IMR-90 (cell line): ENCODE data around the gene SS18L1. TPM values are rescaled to one million over a fixed set of nuclear protein-coding genes. Genes with fewer than 3 reads are reported as not detected.

Experiments
- ATAC-seq: fragments of 200-7000 bp; cut with Tn5 transposase; 2 replicates; pipeline ENCODE4 v1.9.1; 2020; ENCODE audit warnings: low read depth, mild to moderate bottlenecking, moderate library complexity
- BruUV-seq: library from RNA; stranded (reverse); fragments of 400-500 nt; replicated peaks from 2 replicates; lab custom pipeline; 2021; lab: Mats Ljungman, UMichigan
- CTCF ChIA-PET: fragments of 300-600 bp; formaldehyde crosslinking; extraction: SDS; loops from one replicate; lab custom pipeline; 2021; ENCODE audit warnings: antibody characterized with exemption; lab: Yijun Ruan, JAX
- POLR2A ChIA-PET: fragments of 300-600 bp; sonication (Branson Sonifier 250); formaldehyde crosslinking; loops from one replicate; lab custom pipeline; 2022; ENCODE audit warnings: antibody characterized with exemption; ENCODE audit not compliant: unreplicated experiment; lab: Charles Lee
- DNase-seq: peaks from one replicate; pipeline ENCODE4 v3.0.0; 2013
- H2AFZ ChIP-seq: replicated peaks from 2 replicates; pipeline ENCODE3; 2013; ENCODE audit warnings: low read length, mild to moderate bottlenecking; ENCODE audit not compliant: poor library complexity
- H2AK5ac ChIP-seq: 2 replicates; pipeline ENCODE4 v1.6.1; 2013; ENCODE audit warnings: low read depth, low read length, inconsistent platforms
- H2AK9ac ChIP-seq: replicated peaks from 2 replicates; pipeline ENCODE3; 2013; ENCODE audit warnings: mild to moderate bottlenecking, low read depth, low read length, moderate library complexity; ENCODE audit not compliant: poor library complexity
- H2BK120ac ChIP-seq: 2 replicates; pipeline ENCODE4 v1.6.1; 2013; ENCODE audit warnings: low read depth, low read length, inconsistent platforms
- H2BK15ac ChIP-seq: 3 replicates; pipeline ENCODE4 v1.6.1; 2013; ENCODE audit warnings: low read depth, low read length, inconsistent platforms
- H2BK20ac ChIP-seq: 2 replicates; pipeline ENCODE4 v1.6.1; 2013; ENCODE audit warnings: low read depth, mild to moderate bottlenecking, inconsistent platforms, low read length, moderate library complexity
- H2BK5ac ChIP-seq: 2 replicates; pipeline ENCODE4 v1.6.1; 2013; ENCODE audit warnings: mild to moderate bottlenecking, low read depth, low read length, inconsistent platforms; ENCODE audit not compliant: poor library complexity, severe bottlenecking
- H3K14ac ChIP-seq: replicated peaks from 2 replicates; pipeline ENCODE4 v1.6.1; 2013; ENCODE audit warnings: low read depth, low read length, inconsistent platforms
- H3K18ac ChIP-seq: 2 replicates; pipeline ENCODE4 v1.6.1; 2013; ENCODE audit warnings: low read depth, low read length, control low read depth
- H3K23ac ChIP-seq: 2 replicates; pipeline ENCODE4 v1.6.1; 2013; ENCODE audit warnings: low read depth, low read length, inconsistent platforms
- H3K27ac ChIP-seq: 2 replicates; pipeline ENCODE4 v1.5.1; 2013; ENCODE audit warnings: mild to moderate bottlenecking, control low read depth, low read length; ENCODE audit not compliant: insufficient read depth
- H3K27me3 ChIP-seq: 2 replicates; pipeline ENCODE4 v1.6.1; 2013; ENCODE audit warnings: low read length; ENCODE audit not compliant: control insufficient read depth, insufficient read depth
- H3K36me3 ChIP-seq: 2 replicates; pipeline ENCODE4 v1.6.1; 2013; ENCODE audit warnings: low read length, mixed read lengths; ENCODE audit not compliant: control insufficient read depth, insufficient read depth
- H3K4ac ChIP-seq: 2 replicates; pipeline ENCODE4 v1.6.1; 2013; ENCODE audit warnings: low read depth, low read length, inconsistent platforms
- H3K4me1 ChIP-seq: 2 replicates; pipeline ENCODE4 v1.6.1; 2013; ENCODE audit warnings: low read length, mixed read lengths; ENCODE audit not compliant: control insufficient read depth, insufficient read depth
- H3K4me2 ChIP-seq: 2 replicates; pipeline ENCODE4 v1.6.1; 2013; ENCODE audit warnings: low read depth, mild to moderate bottlenecking, control low read depth, low read length, moderate library complexity
- H3K4me3 ChIP-seq: 2 replicates; pipeline ENCODE4 v1.5.1; 2013; ENCODE audit warnings: low read depth, mild to moderate bottlenecking, control low read depth, low read length, moderate library complexity; ENCODE audit not compliant: insufficient read depth
- H3K56ac ChIP-seq: 2 replicates; pipeline ENCODE4 v1.6.1; 2013; ENCODE audit warnings: low read length, inconsistent platforms; ENCODE audit not compliant: insufficient read depth; ENCODE audit errors: extremely low read depth
- H3K79me1 ChIP-seq, 2 experiments: 2 replicates each; pipeline ENCODE4 v1.6.1; 2013; ENCODE audit warnings: low read length in 2 of 2, inconsistent platforms in 1 of 2, low read depth in 1 of 2
- H3K9ac ChIP-seq: 2 replicates; pipeline ENCODE4 v1.6.1; 2013; ENCODE audit warnings: low read depth, low read length, control low read depth
- H3K9me1 ChIP-seq: 2 replicates; pipeline ENCODE4 v1.6.1; 2013; ENCODE audit warnings: low read length, inconsistent platforms; ENCODE audit not compliant: insufficient read depth
- H3K9me3 ChIP-seq: 2 replicates; pipeline ENCODE4 v1.6.1; 2013; ENCODE audit warnings: low read length; ENCODE audit not compliant: control insufficient read depth, insufficient read depth
- H4K20me1 ChIP-seq: 2 replicates; pipeline ENCODE4 v1.6.1; 2013; ENCODE audit warnings: low read length, inconsistent platforms; ENCODE audit not compliant: insufficient read depth
- H4K5ac ChIP-seq: 2 replicates; pipeline ENCODE4 v1.6.1; 2013; ENCODE audit warnings: mild to moderate bottlenecking, low read depth, low read length, control low read depth
- H4K8ac ChIP-seq, 2 experiments: 2 replicates each; pipeline ENCODE4 v1.6.1; 2013; ENCODE audit warnings: low read depth in 2 of 2, low read length in 2 of 2, control low read depth in 1 of 2, inconsistent platforms in 1 of 2
- H4K91ac ChIP-seq: 2 replicates; pipeline ENCODE4 v1.6.1; 2013; ENCODE audit warnings: low read depth, low read length, inconsistent platforms; ENCODE audit not compliant: insufficient read depth
- BHLHE40 ChIP-seq: fragments of 150-350 bp; IDR thresholded peaks from 2 replicates; pipeline ENCODE4 v1.6.1; 2016; ENCODE audit warnings: mild to moderate bottlenecking, low read depth, low read length
- CEBPB ChIP-seq: IDR thresholded peaks from 2 replicates; pipeline ENCODE4 v1.6.1; 2012; ENCODE audit warnings: low read depth, low read length, improper control_type of control experiment
- CHD1 ChIP-seq: IDR thresholded peaks from 2 replicates; pipeline ENCODE4 v1.6.1; 2012; ENCODE audit warnings: low read depth, low read length, improper control_type of control experiment
- CTCF ChIP-seq: conservative IDR thresholded peaks from 2 replicates; pipeline ENCODE4 v1.5.1; 2012; ENCODE audit warnings: mild to moderate bottlenecking, low read depth, low read length, improper control_type of control experiment
- ELK1 ChIP-seq: fragments of 150-350 bp; IDR thresholded peaks from 2 replicates; pipeline ENCODE4 v1.6.1; 2016; ENCODE audit warnings: low read depth, mild to moderate bottlenecking, low read length, moderate library complexity, borderline replicate concordance
- FOS ChIP-seq: fragments of 150-350 bp; IDR thresholded peaks from 2 replicates; pipeline ENCODE4 v1.6.1; 2016; ENCODE audit warnings: low read depth, low read length
- MAFK ChIP-seq: IDR thresholded peaks from 2 replicates; pipeline ENCODE4 v1.6.1; 2012; ENCODE audit warnings: low read depth, low read length, improper control_type of control experiment
- MAZ ChIP-seq: IDR thresholded peaks from 2 replicates; pipeline ENCODE4 v1.6.1; 2012; ENCODE audit warnings: low read depth, mild to moderate bottlenecking, low read length, improper control_type of control experiment, moderate library complexity, borderline replicate concordance
- MXI1 ChIP-seq: IDR thresholded peaks from 2 replicates; pipeline ENCODE4 v1.6.1; 2012; ENCODE audit warnings: low read depth, mild to moderate bottlenecking, low read length, moderate library complexity, borderline replicate concordance
- NFE2L2 ChIP-seq: fragments of 150-350 bp; IDR thresholded peaks from 2 replicates; pipeline ENCODE4 v1.6.1; 2016; ENCODE audit warnings: low read depth, mild to moderate bottlenecking, low read length
- POLR2A ChIP-seq: IDR thresholded peaks from 2 replicates; pipeline ENCODE4 v1.6.1; 2012; ENCODE audit warnings: mild to moderate bottlenecking, low read depth, low read length
- RAD21 ChIP-seq: IDR thresholded peaks from 2 replicates; pipeline ENCODE4 v1.6.1; 2012; ENCODE audit warnings: low read length, improper control_type of control experiment
- RCOR1 ChIP-seq: IDR thresholded peaks from 2 replicates; pipeline ENCODE4 v1.6.1; 2012; ENCODE audit warnings: mild to moderate bottlenecking, low read length, improper control_type of control experiment; ENCODE audit not compliant: insufficient replicate concordance
- RFX5 ChIP-seq: IDR thresholded peaks from 2 replicates; pipeline ENCODE4 v1.8.0; 2012; ENCODE audit warnings: low read depth, mild to moderate bottlenecking, low read length, moderate library complexity
- SMC3 ChIP-seq: fragments of 150-350 bp; IDR thresholded peaks from 2 replicates; pipeline ENCODE4 v1.6.1; 2016; ENCODE audit warnings: low read depth, mild to moderate bottlenecking, antibody characterized with exemption, low read length, moderate library complexity
- WGBS, 2 experiments: methylation state at CpG; one replicate each; pipeline versions ENCODE4 v1.1.5 to v1.1.7; 2013; ENCODE audit warnings: missing lambda C conversion rate in 2 of 2; ENCODE audit not compliant: insufficient read length in 1 of 2; ENCODE audit errors: extremely low coverage in 2 of 2; 5-methylcytosine and 5-hydroxymethylcytosine counted together
- dilution Hi-C: fragments of 300-500 bp; cut with HindIII; formaldehyde crosslinking; loops from one replicate; pipeline ENCODE4 v1.14.3; 2018; ENCODE audit warnings: low sequenced_read_pairs; ENCODE audit not compliant: unreplicated experiment
- in situ Hi-C: fragments of 300-500 bp; cut with MboI; formaldehyde crosslinking; loops from 3 replicates; pipeline ENCODE4 v1.14.3; 2019; ENCODE audit warnings: low sequenced_read_pairs, inconsistent platforms, mixed read lengths
- intact Hi-C: fragments of 100-400 bp; cut with micrococcal nuclease; formaldehyde crosslinking; loops from 2 replicates; pipeline ENCODE4 v1.10.0; 2022
- polyA plus RNA-seq, 3 experiments: library from polyadenylated mRNA; depleted of rRNA; stranded (reverse); fragments of >200 nt; gene quantifications; 2 replicates each; pipeline ENCODE4 v1.2.3, GENCODE V29; 2012; ENCODE audit warnings: low replicate concordance in 1 of 3
- total RNA-seq: library from RNA; depleted of rRNA; stranded (reverse); fragments of >200 nt; gene quantifications from 2 replicates; pipeline ENCODE4 v1.2.3, GENCODE V29; 2012

SS18L1 gene
- total and polyA plus RNA-seq, 2 of the 4 experiments (the other 2 are of a cell fraction), result 8.1 to 12.2 TPM

- H4K5ac ChIP-seq, result peak overlapping the region; percentile 83
- peak overlapping the region; percentile 94 for H3K4me3 ChIP-seq
- CTCF ChIA-PET, result no interaction called here
- H2BK5ac ChIP-seq, result no peak overlapping the region
- peak overlapping the region; percentile 83 for H3K23ac ChIP-seq
- 27% methylated on average over 8 of the region's 25 CpGs; no CpG with 5 or more reads in 1 of the 2 experiments for WGBS, 2 experiments
- H3K27me3 ChIP-seq, result no peaks in the 10 kb centered on the region
- DNase-seq, result no peak
- no peak for ATAC-seq
- BruUV-seq, result no TSS peak
- H3K18ac ChIP-seq, result no peak overlapping the region
- peaks cover 7% of the 10 kb centered on the region for H3K4me1 ChIP-seq
- peak overlapping the region; percentile 79 for H3K27ac ChIP-seq
- in situ Hi-C loops, result no loop called here
- H3K56ac ChIP-seq, result peak overlapping the region; percentile 81
- H4K20me1 ChIP-seq, result peaks cover 14% of the 10 kb centered on the region; the same call in 1 of the 2 replicates
- peak overlapping the region; percentile 73; the same call in 1 of the 2 replicates for H3K4ac ChIP-seq
- H3K9ac ChIP-seq, result peak overlapping the region; percentile 98
- H3K36me3 ChIP-seq, result peaks cover 8% of the 10 kb centered on the region
- peak overlapping the region; percentile 93 to 97 for H4K8ac ChIP-seq
- no peak overlapping the region for H2BK15ac ChIP-seq
- peak overlapping the region; percentile 95 for H2AFZ ChIP-seq
- no peak overlapping the region for H2BK120ac ChIP-seq
- peaks cover 23 to 43% of the 10 kb centered on the region in 2 experiments for H3K79me1 ChIP-seq
- H3K9me1 ChIP-seq, result peaks cover 8% of the 10 kb centered on the region; the same call in 1 of the 2 replicates
- peak overlapping the region; percentile 66; the same call in 1 of the 2 replicates for H3K14ac ChIP-seq
- peak overlapping the region; percentile 98 for H3K4me2 ChIP-seq
- peak overlapping the region; percentile 56 for H2AK9ac ChIP-seq
- H2AK5ac ChIP-seq, result peak overlapping the region; percentile 63; the same call in 1 of the 2 replicates
- POLR2A ChIA-PET, result no interaction called here
- intact Hi-C loops, result loop anchor here (10.0 kb wide), 1 partner anchor 71 kb away; no protein-coding TSS in a partner anchor
- no peak overlapping the region for H2BK20ac ChIP-seq
- peak overlapping the region; percentile 57; the same call in 1 of the 2 replicates for H4K91ac ChIP-seq
- dilution Hi-C loops, result no loop called here
- no peaks in the 10 kb centered on the region for H3K9me3 ChIP-seq
- TF ChIP-seq ELK1 (no peak), MXI1 (no peak), CHD1 (no peak), BHLHE40 (no peak), MAZ (no peak), NFE2L2 (no peak), RCOR1 (no peak), FOS (no peak), SMC3 (no peak), MAFK (no peak), CEBPB (no peak), RFX5 (no peak), POLR2A (no peak), RAD21 (no peak), CTCF (no peak)
Observed at GRCh38 chr20:62183426-62184142, 40.0 kb downstream of the SS18L1 start.
